WTC11 (cell line): ENCODE data around the gene CRACR2A. TPM values are rescaled to one million over a fixed set of nuclear protein-coding genes. Genes with fewer than 3 reads are reported as not detected.

Experiments
- ATAC-seq: fragments of 200-7000 bp; cut with Tn5 transposase; 2 replicates; pipeline ENCODE4 v1.10.0; 2021; ENCODE audit warnings: mild to moderate bottlenecking, moderate library complexity
- CTCF ChIA-PET: fragments of 300-600 bp; sonication (Branson Sonifier 250); formaldehyde crosslinking; loops from one replicate; lab custom pipeline; 2021; ENCODE audit warnings: antibody characterized with exemption; lab: Charles Lee
- POLR2A ChIA-PET: fragments of 350-600 bp; sonication (Branson Sonifier 250); formaldehyde crosslinking; loops from one replicate; lab custom pipeline; 2021; ENCODE audit warnings: antibody characterized with exemption; lab: Charles Lee
- DNase-seq: peaks from one replicate; pipeline ENCODE4 v3.0.0; 2021; ENCODE audit warnings: low spot score
- H3K27ac Mint-ChIP-seq: 2 replicates; pipeline ENCODE4 v1.8.0; 2021; ENCODE audit warnings: mixed read lengths
- H3K27me3 Mint-ChIP-seq: 2 replicates; pipeline ENCODE4 v1.8.0; 2021; ENCODE audit warnings: low read depth, mild to moderate bottlenecking, moderate library complexity, mixed read lengths
- H3K36me3 Mint-ChIP-seq: 2 replicates; pipeline ENCODE4 v1.8.0; 2021; ENCODE audit warnings: mixed read lengths
- H3K4me1 Mint-ChIP-seq: 2 replicates; pipeline ENCODE4 v1.8.0; 2022; ENCODE audit warnings: mixed read lengths
- H3K4me3 Mint-ChIP-seq: 2 replicates; pipeline ENCODE4 v1.8.0; 2021; ENCODE audit warnings: mild to moderate bottlenecking, moderate library complexity, mixed read lengths
- H3K9me3 Mint-ChIP-seq: 2 replicates; pipeline ENCODE4 v1.8.0; 2021; ENCODE audit warnings: mixed read lengths
- ESRRA ChIP-seq: sonication (generic); formaldehyde crosslinking; IDR thresholded peaks from 2 replicates; pipeline ENCODE4 v1.8.1; 2022; ENCODE audit warnings: mild to moderate bottlenecking, missing genetic modification reagents, borderline replicate concordance
- GTF2I ChIP-seq: fragments of 250-450 bp; sonication (Bioruptor Pico); conservative IDR thresholded peaks from 2 replicates; pipeline ENCODE4 v1.4.0; 2021; ENCODE audit warnings: mild to moderate bottlenecking
- IRF2 ChIP-seq: sonication (generic); formaldehyde crosslinking; IDR thresholded peaks from 2 replicates; pipeline ENCODE4 v1.8.0; 2022; ENCODE audit warnings: low read depth, missing genetic modification reagents, borderline replicate concordance
- JAZF1 ChIP-seq: fragments of 250-450 bp; sonication (Bioruptor Pico); IDR thresholded peaks from 2 replicates; pipeline ENCODE4 v1.9.0; 2021; ENCODE audit warnings: moderate library complexity, mild to moderate bottlenecking, inconsistent platforms
- NFYB ChIP-seq: sonication (generic); formaldehyde crosslinking; conservative IDR thresholded peaks from 2 replicates; pipeline ENCODE4 v1.8.0; 2022; ENCODE audit warnings: low read depth, missing genetic modification reagents
- NR1H2 ChIP-seq: sonication (generic); formaldehyde crosslinking; IDR thresholded peaks from 2 replicates; pipeline ENCODE4 v1.9.0; 2021; ENCODE audit warnings: mild to moderate bottlenecking, moderate library complexity, missing genetic modification reagents
- NR2C2 ChIP-seq: sonication (generic); formaldehyde crosslinking; IDR thresholded peaks from 2 replicates; pipeline ENCODE4 v1.8.0; 2022; ENCODE audit warnings: mild to moderate bottlenecking, missing genetic modification reagents
- NR3C1 ChIP-seq: sonication (generic); formaldehyde crosslinking; conservative IDR thresholded peaks from 2 replicates; pipeline ENCODE4 v1.8.1; 2023; ENCODE audit warnings: low read depth, mild to moderate bottlenecking, missing genetic modification reagents
- PRRX2 ChIP-seq: fragments of 250-450 bp; sonication (Bioruptor Pico); IDR thresholded peaks from 2 replicates; pipeline ENCODE4 v1.8.0; 2021; ENCODE audit warnings: mild to moderate bottlenecking
- TEAD4 ChIP-seq: sonication (generic); formaldehyde crosslinking; IDR thresholded peaks from 2 replicates; pipeline ENCODE4 v1.8.0; 2022; ENCODE audit warnings: mild to moderate bottlenecking, missing genetic modification reagents
- TP53 ChIP-seq: sonication (generic); formaldehyde crosslinking; IDR thresholded peaks from 2 replicates; pipeline ENCODE4 v1.8.1; 2023; ENCODE audit warnings: mild to moderate bottlenecking, missing genetic modification reagents
- total RNA-seq: library from RNA; stranded (reverse); gene quantifications from 3 replicates; pipeline ENCODE4 v1.2.3, GENCODE V29; 2021
- TF ChIP-seq, protein P1 (sequence below): fragments of 250-450 bp; sonication (Bioruptor Pico); IDR thresholded peaks from 2 replicates; pipeline ENCODE4 v1.9.0; 2021; ENCODE audit warnings: mild to moderate bottlenecking, borderline replicate concordance
- TF ChIP-seq, protein P2 (sequence below): sonication (generic); formaldehyde crosslinking; IDR thresholded peaks from 2 replicates; pipeline ENCODE4 v1.8.1; 2023; ENCODE audit warnings: mild to moderate bottlenecking, missing genetic modification reagents, moderate library complexity
- TF ChIP-seq, protein P3 (sequence below): fragments of 250-450 bp; sonication (Bioruptor Pico); IDR thresholded peaks from 2 replicates; pipeline ENCODE4 v1.9.0; 2021; ENCODE audit warnings: moderate library complexity, mild to moderate bottlenecking, inconsistent platforms, borderline replicate concordance
- TF ChIP-seq, protein P4 (sequence below): fragments of 250-450 bp; sonication (Bioruptor Pico); IDR thresholded peaks from 2 replicates; pipeline ENCODE4 v2.1.2; 2022; ENCODE audit warnings: mild to moderate bottlenecking, moderate library complexity

CRACR2A gene
- total RNA-seq, 1 experiment from 2014 or later, result 2.6 TPM

DNA sequence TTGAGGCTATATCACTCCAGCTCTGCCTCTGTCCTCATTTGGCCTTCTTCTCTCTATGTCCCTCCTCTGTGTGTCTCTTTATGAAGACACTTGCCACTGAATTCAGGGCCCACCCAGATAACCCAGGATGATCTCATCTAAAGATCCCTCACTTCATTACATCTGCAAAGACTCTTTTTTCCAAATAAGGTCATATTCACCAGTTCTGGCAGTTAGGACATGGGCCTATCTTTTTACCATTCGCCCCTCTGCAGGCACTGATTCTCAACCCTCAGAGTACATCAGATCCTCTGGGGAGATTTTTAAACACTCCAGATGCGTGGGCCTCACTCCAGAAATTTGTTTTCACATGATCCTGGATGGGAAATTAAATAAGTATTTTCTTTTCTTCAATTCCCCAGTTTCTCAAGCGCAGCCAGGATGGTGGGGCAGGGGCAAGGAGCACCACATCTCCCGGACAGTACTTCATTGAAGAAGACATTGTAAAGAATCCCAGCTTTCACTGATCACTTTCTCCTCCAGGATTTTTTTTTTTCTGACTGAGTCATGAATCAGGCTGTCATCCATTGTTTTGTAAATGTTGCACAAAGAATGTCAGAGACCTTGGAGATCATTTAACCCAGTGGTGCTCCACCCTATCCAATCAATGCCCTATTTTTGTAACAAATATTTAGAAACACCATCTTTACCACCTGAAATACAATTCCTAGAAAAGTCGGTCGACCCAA is 27.4 kb downstream of the CRACR2A start (continued):
- TF ChIP-seq, protein P1, sequence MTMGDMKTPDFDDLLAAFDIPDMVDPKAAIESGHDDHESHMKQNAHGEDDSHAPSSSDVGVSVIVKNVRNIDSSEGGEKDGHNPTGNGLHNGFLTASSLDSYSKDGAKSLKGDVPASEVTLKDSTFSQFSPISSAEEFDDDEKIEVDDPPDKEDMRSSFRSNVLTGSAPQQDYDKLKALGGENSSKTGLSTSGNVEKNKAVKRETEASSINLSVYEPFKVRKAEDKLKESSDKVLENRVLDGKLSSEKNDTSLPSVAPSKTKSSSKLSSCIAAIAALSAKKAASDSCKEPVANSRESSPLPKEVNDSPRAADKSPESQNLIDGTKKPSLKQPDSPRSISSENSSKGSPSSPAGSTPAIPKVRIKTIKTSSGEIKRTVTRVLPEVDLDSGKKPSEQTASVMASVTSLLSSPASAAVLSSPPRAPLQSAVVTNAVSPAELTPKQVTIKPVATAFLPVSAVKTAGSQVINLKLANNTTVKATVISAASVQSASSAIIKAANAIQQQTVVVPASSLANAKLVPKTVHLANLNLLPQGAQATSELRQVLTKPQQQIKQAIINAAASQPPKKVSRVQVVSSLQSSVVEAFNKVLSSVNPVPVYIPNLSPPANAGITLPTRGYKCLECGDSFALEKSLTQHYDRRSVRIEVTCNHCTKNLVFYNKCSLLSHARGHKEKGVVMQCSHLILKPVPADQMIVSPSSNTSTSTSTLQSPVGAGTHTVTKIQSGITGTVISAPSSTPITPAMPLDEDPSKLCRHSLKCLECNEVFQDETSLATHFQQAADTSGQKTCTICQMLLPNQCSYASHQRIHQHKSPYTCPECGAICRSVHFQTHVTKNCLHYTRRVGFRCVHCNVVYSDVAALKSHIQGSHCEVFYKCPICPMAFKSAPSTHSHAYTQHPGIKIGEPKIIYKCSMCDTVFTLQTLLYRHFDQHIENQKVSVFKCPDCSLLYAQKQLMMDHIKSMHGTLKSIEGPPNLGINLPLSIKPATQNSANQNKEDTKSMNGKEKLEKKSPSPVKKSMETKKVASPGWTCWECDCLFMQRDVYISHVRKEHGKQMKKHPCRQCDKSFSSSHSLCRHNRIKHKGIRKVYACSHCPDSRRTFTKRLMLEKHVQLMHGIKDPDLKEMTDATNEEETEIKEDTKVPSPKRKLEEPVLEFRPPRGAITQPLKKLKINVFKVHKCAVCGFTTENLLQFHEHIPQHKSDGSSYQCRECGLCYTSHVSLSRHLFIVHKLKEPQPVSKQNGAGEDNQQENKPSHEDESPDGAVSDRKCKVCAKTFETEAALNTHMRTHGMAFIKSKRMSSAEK (CRISPR knock-in tag), result no peak
- TF ChIP-seq NR1H2, result no peak
- TF ChIP-seq, protein P2, sequence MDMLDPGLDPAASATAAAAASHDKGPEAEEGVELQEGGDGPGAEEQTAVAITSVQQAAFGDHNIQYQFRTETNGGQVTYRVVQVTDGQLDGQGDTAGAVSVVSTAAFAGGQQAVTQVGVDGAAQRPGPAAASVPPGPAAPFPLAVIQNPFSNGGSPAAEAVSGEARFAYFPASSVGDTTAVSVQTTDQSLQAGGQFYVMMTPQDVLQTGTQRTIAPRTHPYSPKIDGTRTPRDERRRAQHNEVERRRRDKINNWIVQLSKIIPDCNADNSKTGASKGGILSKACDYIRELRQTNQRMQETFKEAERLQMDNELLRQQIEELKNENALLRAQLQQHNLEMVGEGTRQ (CRISPR knock-in tag), result no peak
- TF ChIP-seq TP53 (CRISPR knock-in tag), result no peak
- TF ChIP-seq, protein P3, sequence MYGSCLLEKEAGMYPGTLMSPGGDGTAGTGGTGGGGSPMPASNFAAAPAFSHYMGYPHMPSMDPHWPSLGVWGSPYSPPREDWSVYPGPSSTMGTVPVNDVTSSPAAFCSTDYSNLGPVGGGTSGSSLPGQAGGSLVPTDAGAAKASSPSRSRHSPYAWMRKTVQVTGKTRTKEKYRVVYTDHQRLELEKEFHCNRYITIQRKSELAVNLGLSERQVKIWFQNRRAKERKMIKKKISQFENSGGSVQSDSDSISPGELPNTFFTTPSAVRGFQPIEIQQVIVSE (CRISPR knock-in tag), result no peak

DNA sequence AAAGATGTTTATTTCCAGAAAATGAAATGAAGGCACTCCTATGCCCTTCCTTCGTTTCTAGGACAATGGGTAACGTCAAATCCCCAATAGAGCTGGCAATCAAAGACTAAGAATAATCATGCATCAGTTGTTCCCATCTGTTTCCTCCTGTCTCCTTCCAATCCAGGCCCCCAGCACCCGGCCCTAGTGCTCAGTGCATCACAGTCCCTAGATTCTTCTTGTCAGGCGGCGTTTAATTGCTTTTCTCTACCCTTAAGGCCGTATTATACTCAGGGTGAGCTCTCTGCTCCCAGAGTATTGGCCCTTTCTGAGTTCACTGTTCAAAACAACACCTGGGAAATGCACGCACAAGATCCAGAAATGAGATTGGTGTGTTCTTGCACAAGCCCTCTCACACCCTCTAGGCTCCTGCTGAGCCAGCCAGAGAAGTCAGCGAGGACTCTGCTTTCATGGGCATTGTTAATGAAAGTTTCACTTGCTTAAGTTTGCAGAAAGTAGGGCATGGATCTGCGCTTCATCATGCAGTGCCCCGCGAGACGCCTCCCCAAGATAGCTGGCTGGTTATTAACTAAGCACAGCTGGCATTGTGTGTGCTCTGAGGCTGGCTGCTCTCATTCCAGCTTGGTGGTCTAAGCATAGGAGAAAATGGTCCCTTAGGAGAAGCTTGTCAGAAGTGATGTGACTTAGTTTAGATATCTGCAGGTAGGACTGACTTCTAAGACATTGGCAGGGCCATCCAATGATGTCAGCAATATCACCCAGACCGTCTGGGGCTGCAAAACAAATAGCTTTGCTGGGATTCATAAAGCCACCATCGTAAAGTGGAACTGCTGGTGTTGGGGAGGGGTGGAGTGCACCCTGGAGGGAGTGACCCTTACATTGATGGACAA is 28.7 kb downstream of the CRACR2A start:
- Mint-ChIP-seq H3K4me3 (no peak overlapping the region), H3K27me3 (peaks cover 3% of the 10 kb centered on the region; the same call in 1 of the 2 replicates), H3K4me1 (peaks cover 21% of the 10 kb centered on the region), H3K27ac (no peak overlapping the region), H3K9me3 (peaks cover 42% of the 10 kb centered on the region), H3K36me3 (peaks cover 23% of the 10 kb centered on the region)
- TF ChIP-seq NR3C1 (CRISPR knock-in tag), result no peak
- no peak for TF ChIP-seq TEAD4 (CRISPR knock-in tag)
- TF ChIP-seq GTF2I, result no peak
- no peak for TF ChIP-seq NR2C2
- no peak for TF ChIP-seq ESRRA (CRISPR knock-in tag)
- TF ChIP-seq IRF2 (CRISPR knock-in tag), result no peak
- no peak for TF ChIP-seq PRRX2
- TF ChIP-seq, protein P4, sequence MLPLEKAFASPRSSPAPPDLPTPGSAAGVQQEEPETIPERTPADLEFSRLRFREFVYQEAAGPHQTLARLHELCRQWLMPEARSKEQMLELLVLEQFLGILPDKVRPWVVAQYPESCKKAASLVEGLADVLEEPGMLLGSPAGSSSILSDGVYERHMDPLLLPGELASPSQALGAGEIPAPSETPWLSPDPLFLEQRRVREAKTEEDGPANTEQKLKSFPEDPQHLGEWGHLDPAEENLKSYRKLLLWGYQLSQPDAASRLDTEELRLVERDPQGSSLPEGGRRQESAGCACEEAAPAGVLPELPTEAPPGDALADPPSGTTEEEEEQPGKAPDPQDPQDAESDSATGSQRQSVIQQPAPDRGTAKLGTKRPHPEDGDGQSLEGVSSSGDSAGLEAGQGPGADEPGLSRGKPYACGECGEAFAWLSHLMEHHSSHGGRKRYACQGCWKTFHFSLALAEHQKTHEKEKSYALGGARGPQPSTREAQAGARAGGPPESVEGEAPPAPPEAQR (CRISPR knock-in tag), result no peak
- no peak for TF ChIP-seq JAZF1 (CRISPR knock-in tag)
- TF ChIP-seq NFYB (CRISPR knock-in tag), result no peak
- CTCF ChIA-PET, result interaction anchor here (1.0 kb wide), 1 partner anchor 29 kb away, joined by 3 read pairs; the partner anchor contains the start of gene CRACR2A
- no peak for DNase-seq
- no peak for ATAC-seq
- POLR2A ChIA-PET, result no interaction called here
